Immature natural killer cell (primary cell): Measurements from ENCODE around the gene MCCD1. TPM values are rescaled to one million over a fixed set of nuclear protein-coding genes. Genes with fewer than 3 reads are reported as not detected.
"Not testable (repeated sequence)": the region's sequence is repeated elsewhere in the genome, so short reads cannot be mapped to it uniquely, and the experiment has no call there.

Source experiments
- DNase-seq, 3 donors: peaks; one replicate each; pipeline ENCODE4 v3.0.0; 2022; ENCODE audit warnings: mixed read lengths in 1 of 3
- H3K27ac Mint-ChIP-seq, 6 donors: one replicate each; pipeline ENCODE4 v1.8.0; 2020; ENCODE audit warnings: mixed read lengths in 6 of 6, mild to moderate bottlenecking in 5 of 6, inconsistent platforms in 4 of 6, moderate library complexity in 3 of 6
- H3K27me3 Mint-ChIP-seq, 3 donors: one replicate each; pipeline ENCODE4 v1.8.0; 2020 to 2021; ENCODE audit warnings: low read depth in 3 of 3, mild to moderate bottlenecking in 3 of 3, mixed read lengths in 3 of 3, moderate library complexity in 3 of 3, inconsistent platforms in 1 of 3
- H3K36me3 Mint-ChIP-seq, 3 donors: one replicate each; pipeline ENCODE4 v1.8.0; 2020; ENCODE audit warnings: mixed read lengths in 3 of 3, inconsistent platforms in 2 of 3, mild to moderate bottlenecking in 2 of 3
- H3K4me1 Mint-ChIP-seq, 2 donors: one replicate each; pipeline ENCODE4 v1.8.0; 2020; ENCODE audit warnings: inconsistent platforms in 2 of 2, mild to moderate bottlenecking in 2 of 2, mixed read lengths in 2 of 2, moderate library complexity in 1 of 2
- H3K4me3 Mint-ChIP-seq, 5 donors: one replicate each; pipeline ENCODE4 v1.8.0; 2020; ENCODE audit warnings: mild to moderate bottlenecking in 5 of 5, mixed read lengths in 5 of 5, inconsistent platforms in 3 of 5, moderate library complexity in 3 of 5
- H3K9me3 Mint-ChIP-seq, 6 donors: one replicate each; pipeline ENCODE4 v1.8.0; 2020; ENCODE audit warnings: mild to moderate bottlenecking in 6 of 6, mixed read lengths in 6 of 6, inconsistent platforms in 4 of 6, moderate library complexity in 3 of 6
- polyA plus RNA-seq, 3 donors: library from polyadenylated mRNA; unstranded; fragments of 300-500 nt; fragmentation: Illumina TruSeq; gene quantifications; one replicate each; pipeline ENCODE4 v1.2.3, GENCODE V29; 2021

Gene MCCD1
- polyA plus RNA-seq, result not detected

- Mint-ChIP-seq H3K9me3 (no peaks in the 10 kb centered on the region), H3K27ac (peak within 1 kb of the TSS in 1 of 6 donors; percentile 29), H3K4me3 (no peak within 1 kb of the TSS), H3K27me3 (peaks cover 2 to 3% (median 3%) of the 10 kb centered on the region in 3 donors), H3K4me1 (peaks cover 3 to 21% of the 10 kb centered on the region in 2 donors), H3K36me3 (peaks cover 15 to 35% (median 16%) of the 10 kb centered on the region in 3 donors)
- DNase-seq, result no peak
Observed at GRCh38 chr6:31528821-31529328, at the start of gene MCCD1. Gene MCCD1, plus strand, starts transcription at chr6:31528962. Its CDS starts 53 bp downstream, at chr6:31529015.

DNA sequence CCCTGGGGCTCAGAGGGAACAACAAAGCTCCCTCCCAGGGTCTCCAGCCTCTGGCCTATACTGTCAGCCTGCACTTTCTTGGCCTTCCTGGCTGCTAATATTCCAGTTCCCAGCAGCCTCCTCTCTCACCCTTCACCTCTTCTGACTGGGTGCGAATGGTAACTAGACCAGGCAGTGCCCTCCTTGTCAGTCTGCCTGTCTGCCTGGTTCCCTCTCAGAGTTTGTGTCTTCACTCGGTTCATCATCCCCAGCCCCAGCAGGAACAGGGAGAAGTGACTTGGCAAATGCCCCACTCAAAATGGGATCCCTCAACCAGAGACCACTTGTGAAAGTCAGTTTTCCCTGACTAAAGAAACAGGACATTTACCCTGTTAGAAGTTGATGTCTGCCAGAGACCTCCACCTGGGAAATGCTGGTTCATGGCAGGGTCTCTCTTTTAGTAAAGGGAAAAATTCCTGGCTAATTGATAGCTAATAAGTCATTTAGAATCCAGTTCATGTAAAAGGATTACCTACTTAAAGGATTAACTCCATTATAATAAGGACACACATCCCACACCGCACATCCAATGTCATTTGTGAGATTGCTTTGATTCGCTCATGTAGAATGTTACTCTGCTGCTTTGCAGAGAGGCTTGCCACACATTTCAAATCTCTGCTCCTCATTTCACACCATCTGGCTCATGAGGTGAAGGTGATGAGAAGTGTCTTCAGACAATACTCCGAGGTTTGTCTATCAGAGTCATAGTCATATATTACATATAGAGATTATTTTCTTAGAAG is 49.4 kb upstream of the MCCD1 start:
- Mint-ChIP-seq H3K4me3 (no peak overlapping the region), H3K27ac (peak overlapping the region in 3 of 6 donors; percentile 35 to 80 (median 36)), H3K9me3 (no peaks in the 10 kb centered on the region), H3K36me3 (peaks cover 0 to 4% (median 0%) of the 10 kb centered on the region in 3 donors), H3K27me3 (peaks cover 0 to 2% (median 0%) of the 10 kb centered on the region in 3 donors), H3K4me1 (peaks cover 20 to 34% of the 10 kb centered on the region in 2 donors)
- DNase-seq, result no peak

GRCh38 chr6:31479933-31480535 is 48.7 kb upstream of the MCCD1 start:
- Mint-ChIP-seq H3K36me3 (peaks cover 0 to 4% (median 0%) of the 10 kb centered on the region in 3 donors), H3K4me1 (peaks cover 13 to 27% of the 10 kb centered on the region in 2 donors), H3K4me3 (no peak overlapping the region)

GRCh38 chr6:31480574-31480973 is 48.2 kb upstream of the MCCD1 start:
- no peak overlapping the region for H3K27ac Mint-ChIP-seq
- no peak for DNase-seq
- peaks cover 0 to 4% (median 0%) of the 10 kb centered on the region in 3 donors for H3K36me3 Mint-ChIP-seq
- peaks cover 8 to 21% of the 10 kb centered on the region in 2 donors for H3K4me1 Mint-ChIP-seq
- no peaks in the 10 kb centered on the region for H3K9me3 Mint-ChIP-seq
- no peaks in the 10 kb centered on the region for H3K27me3 Mint-ChIP-seq
- no peak overlapping the region for H3K4me3 Mint-ChIP-seq

More at GRCh38 chr6:31479933-31480535, 48.7 kb upstream of the MCCD1 start:
- no peak for DNase-seq
- Mint-ChIP-seq H3K27ac (no peak overlapping the region), H3K9me3 (no peaks in the 10 kb centered on the region), H3K27me3 (peaks cover 0 to 2% (median 0%) of the 10 kb centered on the region in 3 donors)

DNA sequence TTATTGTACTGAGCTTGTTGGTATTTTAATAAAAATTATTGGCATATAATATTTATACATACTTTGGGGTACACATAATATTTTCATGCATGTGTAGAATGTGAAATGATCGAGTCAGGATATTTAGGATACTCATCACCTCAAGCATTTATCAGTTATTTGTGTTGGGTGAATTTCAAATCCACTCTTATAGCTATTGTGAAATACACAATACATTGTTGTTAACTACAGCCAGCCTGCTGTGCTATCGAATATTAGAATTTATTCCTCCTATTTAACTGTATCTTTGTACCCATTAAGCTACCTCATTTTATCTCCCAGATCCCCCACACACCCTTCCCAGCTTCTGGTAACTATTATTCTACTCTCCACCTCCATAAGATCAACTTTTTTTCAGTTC is 45.4 kb upstream of the MCCD1 start:
- H3K9me3 Mint-ChIP-seq, result no peaks in the 10 kb centered on the region
- no peak for DNase-seq
- peaks cover 7 to 13% of the 10 kb centered on the region in 2 donors for H3K4me1 Mint-ChIP-seq
- no peak overlapping the region for H3K4me3 Mint-ChIP-seq
- H3K27ac Mint-ChIP-seq, result no peak overlapping the region
- H3K27me3 Mint-ChIP-seq, result no peaks in the 10 kb centered on the region
- H3K36me3 Mint-ChIP-seq, result peaks cover 0 to 4% (median 0%) of the 10 kb centered on the region in 3 donors

DNA sequence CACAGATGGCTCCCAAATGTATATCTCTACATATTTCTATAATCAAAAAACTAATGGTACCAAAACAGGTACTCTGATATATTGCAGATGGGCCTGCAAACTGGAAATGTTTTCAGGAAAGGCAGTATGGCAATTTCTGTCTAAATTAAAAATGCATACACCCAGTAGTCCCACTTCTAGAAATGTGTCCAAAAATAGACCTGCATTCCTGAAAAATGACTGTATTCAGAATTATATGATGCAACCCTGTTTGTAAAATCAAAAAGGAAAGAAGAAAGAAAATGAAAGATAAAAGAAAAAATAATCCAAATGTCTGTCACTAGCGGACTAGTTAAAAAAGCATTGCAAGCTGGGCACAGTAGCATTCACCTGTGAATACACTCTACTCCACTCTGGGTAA is 43.7 kb upstream of the MCCD1 start:
- H3K36me3 Mint-ChIP-seq, result peaks cover 0 to 4% (median 0%) of the 10 kb centered on the region in 3 donors
- no peaks in the 10 kb centered on the region for H3K9me3 Mint-ChIP-seq
- no peak for DNase-seq
- no peak overlapping the region for H3K4me3 Mint-ChIP-seq
- no peak overlapping the region for H3K27ac Mint-ChIP-seq
- no peaks in the 10 kb centered on the region for H3K27me3 Mint-ChIP-seq
- peaks cover 2% of the 10 kb centered on the region in 2 donors for H3K4me1 Mint-ChIP-seq

GRCh38 chr6:31486065-31486837 is 42.5 kb upstream of the MCCD1 start:
- DNase-seq, H3K9me3 Mint-ChIP-seq, H3K4me3 Mint-ChIP-seq, H3K4me1 Mint-ChIP-seq, H3K27me3 Mint-ChIP-seq, H3K36me3 Mint-ChIP-seq, H3K27ac Mint-ChIP-seq: not testable (repeated sequence)

DNA sequence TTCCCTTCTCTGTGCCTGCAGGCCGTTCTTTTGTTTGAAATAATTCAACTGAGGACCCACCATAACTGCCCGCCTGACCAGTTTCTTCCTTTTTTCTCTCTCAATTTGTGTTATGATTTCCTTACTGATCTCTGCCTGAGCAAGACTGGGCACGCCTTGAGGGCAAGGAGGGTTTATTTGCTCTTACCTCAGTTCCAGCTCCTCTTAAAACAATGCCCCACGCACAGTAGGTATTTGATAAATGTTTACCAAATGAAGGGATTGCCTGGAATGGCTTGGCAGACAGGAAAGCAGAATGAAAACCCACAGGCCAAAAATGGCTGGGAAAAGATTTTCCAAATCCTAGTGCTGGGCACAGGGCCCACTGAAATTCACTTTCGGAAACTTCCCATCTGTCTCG is 41.1 kb upstream of the MCCD1 start:
- H3K4me1 Mint-ChIP-seq, H3K27me3 Mint-ChIP-seq, H3K4me3 Mint-ChIP-seq, DNase-seq, H3K27ac Mint-ChIP-seq, H3K9me3 Mint-ChIP-seq, H3K36me3 Mint-ChIP-seq: not testable (repeated sequence)

- no peaks in the 10 kb centered on the region for H3K9me3 Mint-ChIP-seq
- no peaks in the 10 kb centered on the region for H3K27me3 Mint-ChIP-seq
- DNase-seq, result no peak
- H3K4me3 Mint-ChIP-seq, result no peak overlapping the region
- peaks cover 14 to 18% of the 10 kb centered on the region in 2 donors for H3K4me1 Mint-ChIP-seq
- H3K27ac Mint-ChIP-seq, result no peak overlapping the region
- H3K36me3 Mint-ChIP-seq, result no peaks in the 10 kb centered on the region
Observed at GRCh38 chr6:31489086-31489485, 39.7 kb upstream of the MCCD1 start.

GRCh38 chr6:31490115-31490873 is 38.5 kb upstream of the MCCD1 start:
- no peaks in the 10 kb centered on the region for H3K36me3 Mint-ChIP-seq
- H3K27me3 Mint-ChIP-seq, result no peaks in the 10 kb centered on the region
- H3K4me3 Mint-ChIP-seq, result no peak overlapping the region
- H3K9me3 Mint-ChIP-seq, result no peaks in the 10 kb centered on the region
- H3K27ac Mint-ChIP-seq, result peak overlapping the region in 1 of 6 donors; percentile 48
- peaks cover 20 to 26% of the 10 kb centered on the region in 2 donors for H3K4me1 Mint-ChIP-seq
- no peak for DNase-seq

- not testable (repeated sequence) for H3K9me3 Mint-ChIP-seq, H3K36me3 Mint-ChIP-seq, DNase-seq, H3K27me3 Mint-ChIP-seq
- peak overlapping the region; percentile 72 to 92 (median 82) for H3K27ac Mint-ChIP-seq
- H3K4me1 Mint-ChIP-seq, result peaks cover 43 to 56% of the 10 kb centered on the region in 2 donors
- peak overlapping the region; percentile 79 to 96 (median 95) for H3K4me3 Mint-ChIP-seq
Observed at GRCh38 chr6:31493550-31493874, 35.2 kb upstream of the MCCD1 start.

DNA sequence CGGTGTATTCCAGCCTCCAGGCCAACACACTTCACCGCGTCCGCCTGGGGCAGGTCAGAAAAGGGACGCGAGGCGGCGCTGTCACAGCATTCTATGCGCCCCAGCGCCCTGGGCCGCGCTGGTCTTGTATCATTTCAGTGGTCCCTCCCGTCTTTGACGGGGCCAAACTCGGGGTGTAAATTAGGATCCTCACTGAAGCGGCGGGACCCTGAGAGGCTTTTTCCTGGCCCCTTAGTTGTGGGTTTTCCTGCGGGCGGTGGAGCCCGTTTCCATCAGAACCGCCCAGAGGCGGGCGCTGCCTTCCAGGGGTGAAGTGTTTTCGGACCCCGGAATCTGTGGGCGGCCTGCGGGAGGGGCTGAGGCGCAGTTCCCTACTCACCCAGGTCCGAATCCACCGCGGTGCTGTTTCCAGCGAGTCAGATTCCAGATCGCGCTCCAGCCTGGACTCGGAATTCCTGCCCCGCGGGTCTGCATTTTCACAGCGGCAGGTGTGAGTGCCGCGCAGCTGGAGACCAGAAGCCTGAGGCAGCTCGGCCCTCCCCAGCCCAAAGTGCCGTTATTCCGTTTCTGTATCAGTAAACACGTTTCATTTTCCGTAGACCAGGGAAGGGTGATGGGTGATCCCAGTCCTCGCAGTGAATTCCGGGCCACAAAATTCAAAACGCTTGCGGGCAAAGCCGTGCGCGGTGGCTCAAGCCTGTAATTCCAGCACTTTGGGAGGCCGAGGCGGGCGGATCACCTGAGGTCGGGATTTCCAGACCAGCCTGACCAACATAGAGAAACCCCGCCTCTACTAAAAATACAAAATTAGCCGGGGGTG is 34.7 kb upstream of the MCCD1 start:
- Mint-ChIP-seq H3K4me3 (peak overlapping the region; percentile 79 to 96 (median 95)), H3K4me1 (peaks cover 49 to 61% of the 10 kb centered on the region in 2 donors), H3K9me3 (no peaks in the 10 kb centered on the region), H3K27ac (peak overlapping the region; percentile 72 to 92 (median 82)), H3K27me3 (peaks cover 0 to 4% (median 3%) of the 10 kb centered on the region in 3 donors), H3K36me3 (no peaks in the 10 kb centered on the region)
- DNase-seq, result peak; percentile 61 to 65 (median 64)
